Limb (tissue), 2 donors: Measurements from ENCODE around the gene FGF21.
"Not testable (repeated sequence)": the region's sequence is repeated elsewhere in the genome, so short reads cannot be mapped to it uniquely, and the experiment has no call there.

Source experiments
- DNase-seq, 2 donors: peaks; one replicate each; pipeline ENCODE4 v3.0.0-alpha.2; 2016; ENCODE audit errors: extremely low spot score in 2 of 2

The FGF21 gene

GRCh38 chr19:48755084-48755641 is at the start of gene FGF21:
Gene FGF21 (plus strand): TSS chr19:48755524. CDS start chr19:48756237, 713 bp downstream.
- no peak for DNase-seq

- DNase-seq = no peak
Measured at GRCh38 chr19:48708471-48708870, 46.9 kb upstream of the FGF21 start.

- no peak for DNase-seq
Measured at GRCh38 chr19:48711106-48711662, 44.1 kb upstream of the FGF21 start.

- DNase-seq = peak in 1 of 2 donors; percentile 44
Measured at GRCh38 chr19:48713041-48713863, 42.1 kb upstream of the FGF21 start.

GRCh38 chr19:48713864-48714755 is 41.2 kb upstream of the FGF21 start:
- peak; percentile 99 for DNase-seq

GRCh38 chr19:48714759-48715675 is 40.3 kb upstream of the FGF21 start:
- DNase-seq = no peak

GRCh38 chr19:48715681-48716171 is 39.6 kb upstream of the FGF21 start:
- peak in 1 of 2 donors; percentile 49 for DNase-seq

- peak; percentile 88 to 91 for DNase-seq
Measured at GRCh38 chr19:48716562-48717291, 38.6 kb upstream of the FGF21 start.

GRCh38 chr19:48718106-48718505 is 37.2 kb upstream of the FGF21 start:
- not testable (repeated sequence) for DNase-seq

- DNase-seq = peak in 1 of 2 donors; percentile 45
Measured at GRCh38 chr19:48718711-48719231, 36.6 kb upstream of the FGF21 start.

GRCh38 chr19:48719263-48720171 is 35.8 kb upstream of the FGF21 start, which contains the start of gene MAMSTR:
Gene MAMSTR (minus strand): TSS chr19:48719725. CDS start chr19:48719031, 694 bp downstream.
- DNase-seq = peak in 1 of 2 donors; percentile 79

- no peak for DNase-seq
Measured at GRCh38 chr19:48720251-48720612, 35.1 kb upstream of the FGF21 start.

- DNase-seq = peak; percentile 98 to 100
Measured at GRCh38 chr19:48720613-48721296, 34.6 kb upstream of the FGF21 start.

GRCh38 chr19:48722196-48722708 is 33.1 kb upstream of the FGF21 start:
- DNase-seq = no peak

- DNase-seq = peak; percentile 82 to 86
Measured at GRCh38 chr19:48724796-48725753, 30.2 kb upstream of the FGF21 start.

- no peak for DNase-seq
Measured at GRCh38 chr19:48726556-48726955, 28.8 kb upstream of the FGF21 start.
